ENCODE data around the gene BYSL. TPM values are rescaled to one million over a fixed set of nuclear protein-coding genes. Genes with fewer than 3 reads are reported as not detected.

Gene BYSL
- total and polyA plus RNA-seq, 9 of the 15 experiments (the other 6 are each of a cell fraction or from before 2014, with no cell fraction given), result 22.2 to 92.3 (median 53.4) TPM

DNA sequence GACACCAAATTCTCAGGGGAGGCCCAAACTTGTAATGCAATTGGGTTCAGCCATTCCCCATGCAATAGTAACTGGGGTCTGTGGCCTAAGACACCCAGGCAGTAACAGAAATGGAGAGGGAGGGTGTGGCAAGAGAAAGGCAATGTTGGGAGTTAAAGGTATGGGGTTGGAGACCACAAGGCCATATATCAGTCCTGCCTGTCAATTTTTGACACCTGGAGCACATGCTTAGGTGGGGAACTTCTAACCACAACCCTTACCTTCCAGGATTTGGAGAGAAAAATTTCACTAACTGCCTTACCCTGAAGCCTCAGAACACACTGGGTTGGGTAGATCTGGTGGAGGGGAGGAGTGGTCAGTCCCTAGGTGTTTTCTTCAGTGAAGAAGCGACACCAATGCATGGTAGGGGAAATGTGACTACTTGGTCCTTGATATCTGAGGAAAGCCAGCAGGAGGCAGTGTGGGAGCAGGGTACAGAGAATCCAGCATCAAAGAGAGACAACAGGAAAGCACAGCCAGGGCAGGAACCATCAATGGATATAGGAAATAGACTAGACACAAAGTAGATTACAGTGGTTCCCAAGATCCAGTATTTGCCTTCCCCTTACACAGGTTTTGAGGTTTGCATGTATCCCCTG lies 19.3 kb upstream of the BYSL start (continued):
- TF ChIP-seq, protein P1, sequence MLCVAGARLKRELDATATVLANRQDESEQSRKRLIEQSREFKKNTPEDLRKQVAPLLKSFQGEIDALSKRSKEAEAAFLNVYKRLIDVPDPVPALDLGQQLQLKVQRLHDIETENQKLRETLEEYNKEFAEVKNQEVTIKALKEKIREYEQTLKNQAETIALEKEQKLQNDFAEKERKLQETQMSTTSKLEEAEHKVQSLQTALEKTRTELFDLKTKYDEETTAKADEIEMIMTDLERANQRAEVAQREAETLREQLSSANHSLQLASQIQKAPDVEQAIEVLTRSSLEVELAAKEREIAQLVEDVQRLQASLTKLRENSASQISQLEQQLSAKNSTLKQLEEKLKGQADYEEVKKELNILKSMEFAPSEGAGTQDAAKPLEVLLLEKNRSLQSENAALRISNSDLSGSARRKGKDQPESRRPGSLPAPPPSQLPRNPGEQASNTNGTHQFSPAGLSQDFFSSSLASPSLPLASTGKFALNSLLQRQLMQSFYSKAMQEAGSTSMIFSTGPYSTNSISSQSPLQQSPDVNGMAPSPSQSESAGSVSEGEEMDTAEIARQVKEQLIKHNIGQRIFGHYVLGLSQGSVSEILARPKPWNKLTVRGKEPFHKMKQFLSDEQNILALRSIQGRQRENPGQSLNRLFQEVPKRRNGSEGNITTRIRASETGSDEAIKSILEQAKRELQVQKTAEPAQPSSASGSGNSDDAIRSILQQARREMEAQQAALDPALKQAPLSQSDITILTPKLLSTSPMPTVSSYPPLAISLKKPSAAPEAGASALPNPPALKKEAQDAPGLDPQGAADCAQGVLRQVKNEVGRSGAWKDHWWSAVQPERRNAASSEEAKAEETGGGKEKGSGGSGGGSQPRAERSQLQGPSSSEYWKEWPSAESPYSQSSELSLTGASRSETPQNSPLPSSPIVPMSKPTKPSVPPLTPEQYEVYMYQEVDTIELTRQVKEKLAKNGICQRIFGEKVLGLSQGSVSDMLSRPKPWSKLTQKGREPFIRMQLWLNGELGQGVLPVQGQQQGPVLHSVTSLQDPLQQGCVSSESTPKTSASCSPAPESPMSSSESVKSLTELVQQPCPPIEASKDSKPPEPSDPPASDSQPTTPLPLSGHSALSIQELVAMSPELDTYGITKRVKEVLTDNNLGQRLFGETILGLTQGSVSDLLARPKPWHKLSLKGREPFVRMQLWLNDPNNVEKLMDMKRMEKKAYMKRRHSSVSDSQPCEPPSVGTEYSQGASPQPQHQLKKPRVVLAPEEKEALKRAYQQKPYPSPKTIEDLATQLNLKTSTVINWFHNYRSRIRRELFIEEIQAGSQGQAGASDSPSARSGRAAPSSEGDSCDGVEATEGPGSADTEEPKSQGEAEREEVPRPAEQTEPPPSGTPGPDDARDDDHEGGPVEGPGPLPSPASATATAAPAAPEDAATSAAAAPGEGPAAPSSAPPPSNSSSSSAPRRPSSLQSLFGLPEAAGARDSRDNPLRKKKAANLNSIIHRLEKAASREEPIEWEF (CRISPR knock-in tag; IDR thresholded peaks at IDR 0.05), result no peak
- TF ChIP-seq ZKSCAN1 (IDR thresholded peaks at IDR 0.05; ENCODE audit: low read depth, low read length) (no peak), DNMT1 (IDR thresholded peaks at IDR 0.05) (no peak), SNIP1 (IDR thresholded peaks at IDR 0.05; ENCODE audit: low read depth) (no peak), SNRNP70 (optimal IDR thresholded peaks at IDR 0.05; ENCODE audit: low read depth, low read length) (no peak), PRMT5 (CRISPR knock-in tag; IDR thresholded peaks at IDR 0.05) (no peak), POU5F1 (IDR thresholded peaks at IDR 0.05; ENCODE audit: borderline replicate concordance, low read depth, low read length, partially characterized antibody) (no peak), ZNF57 (CRISPR knock-in tag; IDR thresholded peaks at IDR 0.05) (no peak), HOXB6 (CRISPR knock-in tag; IDR thresholded peaks at IDR 0.05; ENCODE audit: borderline replicate concordance) (no peak), EHMT2 (IDR thresholded peaks at IDR 0.05) (peak; percentile 93), CBFB (CRISPR knock-in tag; IDR thresholded peaks at IDR 0.05) (no peak), ZFPM2 (CRISPR knock-in tag; IDR thresholded peaks at IDR 0.05) (no peak), IRF2 (CRISPR knock-in tag; IDR thresholded peaks at IDR 0.05) (no peak), ZNF778 (CRISPR knock-in tag; IDR thresholded peaks at IDR 0.05) (no peak), SAFB2 (IDR thresholded peaks at IDR 0.05; ENCODE audit: borderline replicate concordance, low read depth, low read length, severe bottlenecking) (no peak), HEY1 (CRISPR knock-in tag; IDR thresholded peaks at IDR 0.05; ENCODE audit: borderline replicate concordance) (no peak)
- TF ChIP-seq, protein P2, sequence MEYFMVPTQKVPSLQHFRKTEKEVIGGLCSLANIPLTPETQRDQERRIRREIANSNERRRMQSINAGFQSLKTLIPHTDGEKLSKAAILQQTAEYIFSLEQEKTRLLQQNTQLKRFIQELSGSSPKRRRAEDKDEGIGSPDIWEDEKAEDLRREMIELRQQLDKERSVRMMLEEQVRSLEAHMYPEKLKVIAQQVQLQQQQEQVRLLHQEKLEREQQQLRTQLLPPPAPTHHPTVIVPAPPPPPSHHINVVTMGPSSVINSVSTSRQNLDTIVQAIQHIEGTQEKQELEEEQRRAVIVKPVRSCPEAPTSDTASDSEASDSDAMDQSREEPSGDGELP (CRISPR knock-in tag; IDR thresholded peaks at IDR 0.05; ENCODE audit: borderline replicate concordance), result no peak
- TF ChIP-seq, protein P3, sequence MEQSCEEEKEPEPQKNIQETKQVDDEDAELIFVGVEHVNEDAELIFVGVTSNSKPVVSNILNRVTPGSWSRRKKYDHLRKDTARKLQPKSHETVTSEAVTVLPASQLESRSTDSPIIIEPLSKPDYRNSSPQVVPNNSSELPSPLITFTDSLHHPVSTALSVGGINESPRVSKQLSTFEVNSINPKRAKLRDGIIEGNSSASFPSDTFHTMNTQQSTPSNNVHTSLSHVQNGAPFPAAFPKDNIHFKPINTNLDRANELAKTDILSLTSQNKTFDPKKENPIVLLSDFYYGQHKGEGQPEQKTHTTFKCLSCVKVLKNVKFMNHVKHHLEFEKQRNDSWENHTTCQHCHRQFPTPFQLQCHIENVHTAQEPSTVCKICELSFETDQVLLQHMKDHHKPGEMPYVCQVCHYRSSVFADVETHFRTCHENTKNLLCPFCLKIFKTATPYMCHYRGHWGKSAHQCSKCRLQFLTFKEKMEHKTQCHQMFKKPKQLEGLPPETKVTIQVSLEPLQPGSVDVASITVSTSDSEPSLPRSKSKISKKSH (CRISPR knock-in tag; IDR thresholded peaks at IDR 0.05), result no peak
- TF ChIP-seq, protein P4, sequence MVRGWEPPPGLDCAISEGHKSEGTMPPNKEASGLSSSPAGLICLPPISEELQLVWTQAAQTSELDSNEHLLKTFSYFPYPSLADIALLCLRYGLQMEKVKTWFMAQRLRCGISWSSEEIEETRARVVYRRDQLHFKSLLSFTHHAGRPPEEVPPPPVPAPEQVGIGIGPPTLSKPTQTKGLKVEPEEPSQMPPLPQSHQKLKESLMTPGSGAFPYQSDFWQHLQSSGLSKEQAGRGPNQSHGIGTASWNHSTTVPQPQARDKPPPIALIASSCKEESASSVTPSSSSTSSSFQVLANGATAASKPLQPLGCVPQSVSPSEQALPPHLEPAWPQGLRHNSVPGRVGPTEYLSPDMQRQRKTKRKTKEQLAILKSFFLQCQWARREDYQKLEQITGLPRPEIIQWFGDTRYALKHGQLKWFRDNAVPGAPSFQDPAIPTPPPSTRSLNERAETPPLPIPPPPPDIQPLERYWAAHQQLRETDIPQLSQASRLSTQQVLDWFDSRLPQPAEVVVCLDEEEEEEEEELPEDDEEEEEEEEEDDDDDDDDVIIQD (CRISPR knock-in tag; IDR thresholded peaks at IDR 0.05), result no peak
